Neural progenitor cell (in vitro differentiated cells): Measurements from ENCODE around the gene WLS. TPM values are rescaled to one million over a fixed set of nuclear protein-coding genes. Genes with fewer than 3 reads are reported as not detected.

Experiments used
- DNase-seq: peaks from one replicate; pipeline ENCODE4 v3.0.0-alpha.2; 2016; ENCODE audit warnings: low spot score
- H2AFZ ChIP-seq: fragments of 200-600 bp; sonication (generic); replicated peaks from 2 replicates; pipeline ENCODE4 v1.6.1; 2016; ENCODE audit warnings: antibody characterized with exemption
- H3F3A ChIP-seq: fragments of 200-600 bp; sonication (generic); 2 replicates; pipeline ENCODE4 v1.6.1; 2016; ENCODE audit warnings: antibody characterized with exemption, low read depth
- H3K27ac ChIP-seq: fragments of 200-600 bp; sonication (generic); 2 replicates; pipeline ENCODE4 v1.5.1; 2016; ENCODE audit warnings: mild to moderate bottlenecking
- H3K27me3 ChIP-seq: fragments of 200-600 bp; sonication (generic); 2 replicates; pipeline ENCODE4 v1.6.1; 2016; ENCODE audit warnings: mild to moderate bottlenecking, moderate library complexity
- H3K36me3 ChIP-seq: fragments of 200-600 bp; sonication (generic); 2 replicates; pipeline ENCODE4 v1.5.1; 2016
- H3K4me1 ChIP-seq: fragments of 200-600 bp; sonication (generic); 2 replicates; pipeline ENCODE4 v1.6.1; 2016; ENCODE audit warnings: mixed run types
- H3K4me2 ChIP-seq: fragments of 200-600 bp; sonication (generic); 2 replicates; pipeline ENCODE4 v1.6.1; 2016
- H3K4me3 ChIP-seq: fragments of 200-600 bp; sonication (generic); 2 replicates; pipeline ENCODE4 v1.5.1; 2016
- H3K79me2 ChIP-seq: fragments of 200-600 bp; sonication (generic); 2 replicates; pipeline ENCODE4 v1.6.1; 2016; ENCODE audit warnings: low read depth
- H3K9ac ChIP-seq: fragments of 200-600 bp; sonication (generic); 2 replicates; pipeline ENCODE4 v1.6.1; 2016
- H3K9me3 ChIP-seq: fragments of 200-600 bp; sonication (generic); 2 replicates; pipeline ENCODE4 v1.5.1; 2016; ENCODE audit warnings: low read depth
- H4K20me1 ChIP-seq: fragments of 200-600 bp; sonication (generic); 2 replicates; pipeline ENCODE4 v1.6.1; 2016; ENCODE audit warnings: low read depth
- H3K27ac Mint-ChIP-seq: 3 replicates; pipeline ENCODE4 v1.8.0; 2021; ENCODE audit warnings: mixed read lengths
- H3K27me3 Mint-ChIP-seq: 2 replicates; pipeline ENCODE4 v1.8.0; 2022; ENCODE audit warnings: low read depth, mild to moderate bottlenecking, inconsistent platforms, moderate library complexity, mixed read lengths; ENCODE audit not compliant: insufficient read depth
- H3K36me3 Mint-ChIP-seq: 3 replicates; pipeline ENCODE4 v1.8.0; 2021; ENCODE audit warnings: mixed read lengths
- H3K4me1 Mint-ChIP-seq: 3 replicates; pipeline ENCODE4 v1.8.0; 2021; ENCODE audit warnings: mixed read lengths
- H3K4me3 Mint-ChIP-seq: 3 replicates; pipeline ENCODE4 v1.8.0; 2021; ENCODE audit warnings: mild to moderate bottlenecking, moderate library complexity, mixed read lengths
- H3K9me3 Mint-ChIP-seq: 3 replicates; pipeline ENCODE4 v1.8.0; 2020; ENCODE audit warnings: mixed read lengths
- CTCF ChIP-seq: fragments of 200-600 bp; sonication (generic); IDR thresholded peaks from 2 replicates; pipeline ENCODE4 v1.5.1; 2017; ENCODE audit warnings: antibody characterized with exemption, mild to moderate bottlenecking
- EZH2 ChIP-seq: fragments of 200-600 bp; sonication (generic); IDR thresholded peaks from 2 replicates; pipeline ENCODE4 v1.6.1; 2017; ENCODE audit warnings: antibody characterized with exemption, mild to moderate bottlenecking, moderate library complexity
- EZH2phosphoT487 ChIP-seq: fragments of 200-600 bp; sonication (generic); IDR thresholded peaks from 2 replicates; pipeline ENCODE4 v1.6.1; 2017; ENCODE audit warnings: antibody characterized with exemption
- total RNA-seq: library from RNA; depleted of rRNA; stranded (reverse); fragments of >200 nt; gene quantifications from 2 replicates; pipeline ENCODE4 v1.2.3, GENCODE V29; 2015; ENCODE audit warnings: low replicate concordance

Gene WLS
- total RNA-seq, 1 donor from 2014 or later: 259 TPM

- H3K79me2 ChIP-seq: peaks cover 79% of the 10 kb centered on the region
- H4K20me1 ChIP-seq: peaks cover 69% of the 10 kb centered on the region
- H3K4me3 Mint-ChIP-seq: no peak overlapping the region
- no peaks in the 10 kb centered on the region for H3K9me3 ChIP-seq
- no peak overlapping the region for H3K4me2 ChIP-seq
- H3F3A ChIP-seq: no peaks in the 10 kb centered on the region
- peaks cover 15% of the 10 kb centered on the region for H3K36me3 ChIP-seq
- peaks cover 28% of the 10 kb centered on the region for H3K36me3 Mint-ChIP-seq
- no peak overlapping the region for H3K9ac ChIP-seq
- no peaks in the 10 kb centered on the region for H3K27me3 Mint-ChIP-seq
- H3K4me1 ChIP-seq: peaks cover 19% of the 10 kb centered on the region
- TF ChIP-seq EZH2 (no peak), CTCF (no peak), EZH2phosphoT487 (no peak)
- H3K4me1 Mint-ChIP-seq: peaks cover 42% of the 10 kb centered on the region
- H3K4me3 ChIP-seq: no peak overlapping the region
- H2AFZ ChIP-seq: no peak overlapping the region
- H3K27ac ChIP-seq: no peak overlapping the region
- H3K9me3 Mint-ChIP-seq: peaks cover 2% of the 10 kb centered on the region
- no peak overlapping the region for H3K27ac Mint-ChIP-seq
- H3K27me3 ChIP-seq: no peaks in the 10 kb centered on the region
- no peak for DNase-seq
These were observed 35.6 kb downstream of the WLS start for GRCh38 chr1:68196676-68197075.

DNA sequence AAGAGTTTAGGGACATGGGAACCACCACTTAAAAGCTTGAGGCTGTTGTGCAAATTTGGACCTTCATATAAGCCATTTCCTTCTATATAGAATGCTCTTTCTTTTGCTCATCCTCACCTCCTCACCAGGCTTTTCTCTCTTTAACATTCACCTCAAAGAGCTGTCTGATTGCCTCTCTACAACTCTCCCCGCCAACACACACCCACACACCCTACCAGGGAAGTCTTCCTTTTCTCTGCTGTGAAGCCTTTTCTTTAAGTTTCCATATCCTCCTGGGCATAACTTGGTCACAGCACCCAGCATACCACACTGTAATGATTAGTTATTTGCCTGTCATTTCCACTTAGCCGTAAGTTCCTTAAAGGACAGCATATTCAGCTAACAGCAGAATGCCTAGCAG, 40.6 kb downstream of the WLS start:
- H3K9ac ChIP-seq: no peak overlapping the region
- H3K27me3 ChIP-seq: no peaks in the 10 kb centered on the region
- H3K27me3 Mint-ChIP-seq: no peaks in the 10 kb centered on the region
- H3K4me3 Mint-ChIP-seq: no peak overlapping the region
- H4K20me1 ChIP-seq: peaks cover 21% of the 10 kb centered on the region
- H3K27ac Mint-ChIP-seq: no peak overlapping the region
- no peaks in the 10 kb centered on the region for H3F3A ChIP-seq
- H3K27ac ChIP-seq: no peak overlapping the region
- H3K36me3 Mint-ChIP-seq: peaks cover 63% of the 10 kb centered on the region
- H3K9me3 ChIP-seq: no peaks in the 10 kb centered on the region
- no peak overlapping the region for H3K4me3 ChIP-seq
- peaks cover 6% of the 10 kb centered on the region for H3K4me1 Mint-ChIP-seq
- peaks cover 32% of the 10 kb centered on the region for H3K79me2 ChIP-seq
- no peaks in the 10 kb centered on the region for H3K4me1 ChIP-seq
- TF ChIP-seq EZH2 (no peak), EZH2phosphoT487 (no peak), CTCF (no peak)
- peaks cover 27% of the 10 kb centered on the region for H3K36me3 ChIP-seq
- H3K9me3 Mint-ChIP-seq: peaks cover 7% of the 10 kb centered on the region
- no peak for DNase-seq
- no peak overlapping the region for H3K4me2 ChIP-seq
- H2AFZ ChIP-seq: no peak overlapping the region

- Mint-ChIP-seq H3K27me3 (no peaks in the 10 kb centered on the region), H3K4me1 (no peaks in the 10 kb centered on the region), H3K9me3 (peaks cover 14% of the 10 kb centered on the region), H3K36me3 (peaks cover 79% of the 10 kb centered on the region), H3K4me3 (no peak overlapping the region), H3K27ac (no peak overlapping the region)
- TF ChIP-seq CTCF (no peak), EZH2phosphoT487 (no peak), EZH2 (no peak)
- Histone ChIP-seq H3K27me3 (no peaks in the 10 kb centered on the region), H2AFZ (no peak overlapping the region), H3K27ac (no peak overlapping the region), H3K9me3 (no peaks in the 10 kb centered on the region), H4K20me1 (peaks cover 3% of the 10 kb centered on the region), H3K4me3 (no peak overlapping the region), H3K4me1 (no peaks in the 10 kb centered on the region), H3K4me2 (no peak overlapping the region), H3K9ac (no peak overlapping the region), H3K79me2 (peaks cover 4% of the 10 kb centered on the region), H3K36me3 (peaks cover 32% of the 10 kb centered on the region), H3F3A (no peaks in the 10 kb centered on the region)
- no peak for DNase-seq
These were observed 43.5 kb downstream of the WLS start for GRCh38 chr1:68188644-68189340.
